GM12878 (cell line): Measurements from ENCODE around the gene TTLL7. TPM values are rescaled to one million over a fixed set of nuclear protein-coding genes. Genes with fewer than 3 reads are reported as not detected.

Experiments
- ATAC-seq: fragments of 200-7000 bp; cut with Tn5 transposase; 3 replicates; pipeline ENCODE4 v1.9.1; 2020; ENCODE audit warnings: mild to moderate bottlenecking, moderate library complexity
- BruUV-seq: library from RNA; stranded (reverse); fragments of 400-500 nt; replicated peaks from 2 replicates; lab custom pipeline; 2021; lab: Mats Ljungman, UMichigan
- CTCF ChIA-PET: fragments of 300-600 bp; sonication (Branson Sonifier 250); formaldehyde crosslinking; extraction: SDS; loops from one replicate; lab custom pipeline; 2021; ENCODE audit warnings: inconsistent platforms; lab: Yijun Ruan, JAX
- POLR2A ChIA-PET: fragments of 350-600 bp; formaldehyde crosslinking; extraction: SDS; loops from one replicate; lab custom pipeline; 2021; ENCODE audit warnings: inconsistent platforms; lab: Charles Lee
- RAD21 ChIA-PET: fragments of 300-600 bp; sonication (Branson Sonifier 250); formaldehyde crosslinking; loops from one replicate; lab custom pipeline; 2023; ENCODE audit warnings: antibody characterized with exemption; ENCODE audit not compliant: unreplicated experiment; lab: Charles Lee
- SMC1A ChIA-PET: fragments of 300-600 bp; sonication (Branson Sonifier 250); formaldehyde crosslinking; loops from one replicate; lab custom pipeline; 2023; ENCODE audit not compliant: unreplicated experiment, uncharacterized antibody; lab: Charles Lee
- DNase-seq: peaks from one replicate; pipeline ENCODE4 v3.0.0-alpha.2; 2011; ENCODE audit warnings: low read depth, low spot score
- FAIRE-seq: peaks from 3 replicates; lab custom pipeline; 2011; peaks lifted over from hg19 to GRCh38; lab: Jason Lieb, UNC
- H2AFZ ChIP-seq: 2 replicates; pipeline ENCODE4 v1.6.0; 2011; ENCODE audit warnings: low read depth, low read length, control low read depth; ENCODE audit not compliant: control insufficient read depth
- H3K27ac ChIP-seq: 2 replicates; pipeline ENCODE4 v1.5.1; 2011; ENCODE audit warnings: control low read depth; ENCODE audit not compliant: control insufficient read depth, insufficient read depth
- H3K27me3 ChIP-seq, 2 experiments: replicated peaks in 1 of 2; 2 replicates each; pipeline versions ENCODE4 v1.6.0 to v1.6.1; 2011; ENCODE audit warnings: low read length in 1 of 2; ENCODE audit not compliant: control insufficient read depth in 2 of 2, insufficient read depth in 2 of 2
- H3K36me3 ChIP-seq, 2 experiments: 2 replicates each; pipeline ENCODE4 v1.5.1; 2011; ENCODE audit warnings: low read length in 1 of 2; ENCODE audit not compliant: control insufficient read depth in 2 of 2, insufficient read depth in 2 of 2
- H3K4me1 ChIP-seq: 2 replicates; pipeline ENCODE4 v1.6.1; 2011; ENCODE audit warnings: mild to moderate bottlenecking, low read length, moderate library complexity, mixed read lengths; ENCODE audit not compliant: control insufficient read depth, insufficient read depth
- H3K4me2 ChIP-seq: 2 replicates; pipeline ENCODE4 v1.6.0; 2011; ENCODE audit warnings: control low read depth; ENCODE audit not compliant: control insufficient read depth, insufficient read depth
- H3K4me3 ChIP-seq: fragments of 200-600 bp; sonication (generic); 2 replicates; pipeline ENCODE4 v1.5.1; 2016
- H3K79me2 ChIP-seq: 2 replicates; pipeline ENCODE4 v1.6.0; 2011; ENCODE audit warnings: low read length; ENCODE audit not compliant: control insufficient read depth, insufficient read depth
- H3K9ac ChIP-seq: 2 replicates; pipeline ENCODE4 v1.8.0; 2011; ENCODE audit warnings: low read length, control low read depth, mixed read lengths; ENCODE audit not compliant: control insufficient read depth, insufficient read depth
- H3K9me3 ChIP-seq: replicated peaks from 3 replicates; pipeline ENCODE4 v1.5.1; 2011; ENCODE audit warnings: mild to moderate bottlenecking, low read length; ENCODE audit not compliant: control insufficient read depth, insufficient read depth
- H4K20me1 ChIP-seq: 2 replicates; pipeline ENCODE4 v1.6.0; 2011; ENCODE audit not compliant: control insufficient read depth, insufficient read depth
- BACH1 ChIP-seq: fragments of 450-650 bp; IDR thresholded peaks from 2 replicates; pipeline ENCODE4 v1.6.1; 2017; ENCODE audit warnings: mild to moderate bottlenecking, borderline replicate concordance
- BMI1 ChIP-seq: fragments of 450-650 bp; IDR thresholded peaks from 2 replicates; pipeline ENCODE4 v1.6.1; 2016; ENCODE audit warnings: mild to moderate bottlenecking, moderate library complexity, borderline replicate concordance
- CEBPB ChIP-seq, 2 experiments: fragments of 150-350 bp in 1 of 2; IDR thresholded peaks; 2 replicates each; pipeline ENCODE4 v1.6.1; 2012 to 2014; ENCODE audit warnings: low read depth in 2 of 2, low read length in 2 of 2, borderline replicate concordance in 1 of 2, inconsistent platforms in 1 of 2
- GATAD2B ChIP-seq: fragments of 450-650 bp; conservative IDR thresholded peaks from 2 replicates; pipeline ENCODE4 v1.6.1; 2017; ENCODE audit warnings: low read depth, mild to moderate bottlenecking, moderate library complexity
- HDAC6 ChIP-seq: fragments of 200-600 bp; sonication (generic); IDR thresholded peaks from one replicate; pipeline ENCODE4 v1.8.0; 2017; ENCODE audit warnings: antibody characterized with exemption; ENCODE audit not compliant: unreplicated experiment
- NR2F1 ChIP-seq: fragments of 450-650 bp; conservative IDR thresholded peaks from 2 replicates; pipeline ENCODE4 v1.6.1; 2017; ENCODE audit warnings: mild to moderate bottlenecking
- SRF ChIP-seq, 2 experiments: IDR thresholded peaks; 2 replicates each; pipeline ENCODE4 v1.6.1; 2011; ENCODE audit warnings: low read depth in 2 of 2, low read length in 2 of 2, mild to moderate bottlenecking in 1 of 2, moderate library complexity in 1 of 2
- STAT1 ChIP-seq: fragments of 450-650 bp; conservative IDR thresholded peaks from 2 replicates; pipeline ENCODE4 v1.6.1; 2014; ENCODE audit warnings: antibody characterized with exemption, mild to moderate bottlenecking
- SUZ12 ChIP-seq: fragments of 200-600 bp; sonication (generic); IDR thresholded peaks from one replicate; pipeline ENCODE4 v1.6.1; 2018; ENCODE audit warnings: antibody characterized with exemption, mild to moderate bottlenecking; ENCODE audit not compliant: unreplicated experiment
- WGBS: methylation state at CpG from one replicate; pipeline ENCODE4 v1.1.6; 2016; ENCODE audit warnings: low lambda C conversion rate; ENCODE audit not compliant: insufficient replicate concordance, insufficient coverage; ENCODE audit errors: missing lambda C conversion rate; 5-methylcytosine and 5-hydroxymethylcytosine counted together
- in situ Hi-C: fragments of 300-500 bp; cut with MboI; formaldehyde crosslinking; loops from 9 replicates; pipeline ENCODE4 v1.14.3; 2018; ENCODE audit warnings: mixed read lengths
- intact Hi-C: fragments of 100-400 bp; cut with micrococcal nuclease; formaldehyde crosslinking; loops from one replicate; pipeline ENCODE4 v1.14.2; 2022; ENCODE audit not compliant: unreplicated experiment
- polyA plus RNA-seq, 11 experiments: library from polyadenylated mRNA; depleted of rRNA in 4 of 11; unstranded in 6 of 11; stranded (reverse) in 5 of 11; fragments of >200 nt; fragmentation: Nextera tagmentation in 4 of 11; fragmentation: Illumina TruSeq in 1 of 11; extraction: Ambion mirVana in 4 of 11; extraction: Trizol in 1 of 11; gene quantifications; 1 replicate in 1 of 11; 2 replicates in 10 of 11; pipeline versions ENCODE4 v1.2.1 to v1.2.3, GENCODE V29; 2011 to 2016; ENCODE audit warnings: inconsistent platforms in 2 of 11, missing spikeins in 2 of 11, low read depth in 1 of 11
- total RNA-seq, 4 experiments: library from RNA; depleted of rRNA in 3 of 4; stranded (reverse); fragments of >200 nt in 3 of 4; fragmentation: Illumina TruSeq in 1 of 4; extraction: Trizol in 1 of 4; gene quantifications; 2 replicates each; pipeline versions ENCODE4 v1.2.1 to v1.2.3, GENCODE V29; 2013 to 2021
- TF ChIP-seq, protein P1 (sequence below): fragments of 450-650 bp; IDR thresholded peaks from 2 replicates; pipeline ENCODE4 v1.6.1; 2016; ENCODE audit warnings: mild to moderate bottlenecking

The TTLL7 gene
- total and polyA plus RNA-seq, 10 of the 15 experiments (the other 5 are each of a cell fraction or from before 2014, with no cell fraction given) = 0.03 to 1.4 (median 0.61) TPM

DNA sequence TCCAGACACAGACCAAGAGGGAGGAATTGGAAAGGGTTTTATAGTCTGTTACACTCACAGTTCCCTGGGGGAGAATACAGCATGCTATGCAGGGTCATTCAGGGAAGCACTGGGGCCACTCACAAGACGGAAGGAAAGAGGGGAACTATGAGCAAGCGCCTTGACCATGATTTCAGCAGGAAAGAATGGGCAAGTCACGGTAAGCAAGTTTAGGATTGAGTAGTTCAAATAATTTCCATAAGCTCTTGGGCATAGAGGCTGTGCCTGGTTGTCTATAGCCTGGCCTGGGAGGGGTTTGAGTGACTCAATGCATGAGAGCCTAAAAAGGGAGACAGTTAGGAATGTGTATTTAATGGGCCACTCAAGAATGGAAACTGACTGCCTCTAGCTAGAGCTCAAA, 176.7 kb downstream of the TTLL7 start:
- intact Hi-C loops = no loop called here
- no peaks in the 10 kb centered on the region for H3K36me3 ChIP-seq
- TF ChIP-seq HDAC6 = no peak
- TF ChIP-seq BACH1 = no peak
- no peak for TF ChIP-seq BMI1
- TF ChIP-seq SUZ12 = no peak
- TF ChIP-seq STAT1 = no peak
- no peak for TF ChIP-seq GATAD2B
- no peak for TF ChIP-seq SRF (IDR thresholded peaks at IDR 0.05; ENCODE audit: low read depth in 2 of 2, low read length in 2 of 2)
- TF ChIP-seq CEBPB (IDR thresholded peaks at IDR 0.05; ENCODE audit: borderline replicate concordance in 1 of 2, low read depth in 2 of 2, low read length in 2 of 2) = no peak
- TF ChIP-seq NR2F1 = no peak
- TF ChIP-seq, protein P1, sequence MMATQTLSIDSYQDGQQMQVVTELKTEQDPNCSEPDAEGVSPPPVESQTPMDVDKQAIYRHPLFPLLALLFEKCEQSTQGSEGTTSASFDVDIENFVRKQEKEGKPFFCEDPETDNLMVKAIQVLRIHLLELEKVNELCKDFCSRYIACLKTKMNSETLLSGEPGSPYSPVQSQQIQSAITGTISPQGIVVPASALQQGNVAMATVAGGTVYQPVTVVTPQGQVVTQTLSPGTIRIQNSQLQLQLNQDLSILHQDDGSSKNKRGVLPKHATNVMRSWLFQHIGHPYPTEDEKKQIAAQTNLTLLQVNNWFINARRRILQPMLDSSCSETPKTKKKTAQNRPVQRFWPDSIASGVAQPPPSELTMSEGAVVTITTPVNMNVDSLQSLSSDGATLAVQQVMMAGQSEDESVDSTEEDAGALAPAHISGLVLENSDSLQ = no peak
- TF ChIP-seq, all 136 proteins: peak for 0
- ChIA-PET CTCF (no interaction called here), SMC1A (interaction anchor here (0.5 kb wide), 1 partner anchor 23 kb away, joined by 3 read pairs; no protein-coding TSS in a partner anchor), POLR2A (no interaction called here), RAD21 (no interaction called here)
- ATAC-seq (no peak), DNase-seq (no peak), FAIRE-seq (no peak)
- 0% methylated on average over 3 of the region's 3 CpGs for WGBS
- no peak overlapping the region for H3K4me3 ChIP-seq
- H3K9ac ChIP-seq = no peak overlapping the region
- H3K27me3 ChIP-seq = no peaks in the 10 kb centered on the region
- no peaks in the 10 kb centered on the region for H3K79me2 ChIP-seq
- H2AFZ ChIP-seq = no peak overlapping the region
- H3K4me1 ChIP-seq = no peaks in the 10 kb centered on the region
- H4K20me1 ChIP-seq = no peaks in the 10 kb centered on the region
- H3K4me2 ChIP-seq = no peak overlapping the region
- BruUV-seq = no TSS peak
- in situ Hi-C loops = no loop called here
- no peaks in the 10 kb centered on the region for H3K9me3 ChIP-seq
- no peak overlapping the region for H3K27ac ChIP-seq
